ENCODE data around the gene CTIF.
"Not testable (repeated sequence)": the region's sequence is repeated elsewhere in the genome, so short reads cannot be mapped to it uniquely, and the experiment has no call there.

CTIF gene

DNA sequence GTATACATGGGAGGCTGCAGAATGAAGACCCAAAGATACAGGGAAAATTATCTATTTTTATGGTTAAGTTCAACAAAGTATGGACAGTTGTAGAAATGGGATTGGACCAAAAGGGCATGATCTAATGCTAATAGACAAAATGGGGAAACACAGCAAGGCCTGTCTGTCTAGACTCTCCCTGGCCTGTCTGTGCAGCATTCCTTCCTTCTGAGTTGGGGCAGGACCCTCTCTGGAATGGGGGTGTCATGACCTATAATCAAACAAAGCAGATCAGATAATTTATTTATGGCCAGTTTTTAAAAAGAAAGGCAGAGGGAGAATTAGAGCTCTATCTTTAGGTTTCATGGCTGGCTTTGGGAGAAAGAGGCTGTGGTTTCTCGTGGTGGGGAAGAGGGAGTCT lies 104.4 kb downstream of the CTIF start:
- DNase-seq (ENCODE audit: low read depth) = no peak

DNA sequence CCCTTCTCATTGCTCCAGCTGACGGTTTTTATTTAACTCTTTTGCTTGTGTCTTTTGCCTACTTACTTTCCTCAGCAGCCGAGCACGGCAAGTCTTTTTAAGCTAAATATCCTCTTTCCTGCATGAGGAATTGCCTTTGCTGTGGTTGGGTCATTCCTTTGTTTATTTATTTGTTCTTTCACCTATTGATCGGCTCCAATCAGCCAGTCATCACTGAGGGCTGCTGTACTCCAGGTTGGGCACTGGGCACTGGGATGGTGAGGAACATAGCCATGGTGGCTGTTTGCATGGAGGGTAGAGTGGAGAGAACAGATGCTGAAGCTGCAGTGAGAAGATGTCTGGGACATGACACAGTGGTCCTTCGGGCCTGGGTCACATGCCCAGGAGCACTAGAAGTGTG lies 105.2 kb downstream of the CTIF start:
- DNase-seq (ENCODE audit: low read depth) = no peak

DNA sequence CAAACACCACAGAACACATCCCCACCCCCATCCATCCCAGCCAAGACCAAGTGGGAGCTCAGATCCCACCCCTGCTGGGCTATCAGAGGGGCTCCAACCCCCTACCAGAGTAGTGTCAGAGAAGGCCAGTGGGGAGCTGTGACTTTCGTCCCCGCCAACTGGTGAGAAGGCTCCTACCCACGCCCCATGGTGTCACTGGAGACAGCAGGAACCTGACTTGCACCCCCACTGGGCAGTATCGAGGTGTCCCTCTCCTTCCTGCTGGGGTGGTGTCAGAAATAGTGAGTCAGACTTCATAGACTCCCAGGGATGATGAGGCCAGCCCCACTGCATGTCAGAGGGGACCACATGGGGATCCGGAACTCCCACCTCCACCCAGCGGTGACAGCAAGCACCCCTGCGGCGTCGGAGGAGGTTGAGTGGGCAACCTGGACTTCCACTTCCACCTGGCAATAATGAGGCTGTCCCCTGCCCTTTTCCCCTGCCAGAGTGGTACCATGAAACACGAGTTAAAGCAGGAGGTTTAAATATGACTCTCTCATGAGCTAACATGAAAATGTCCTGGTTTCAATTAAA lies 106.7 kb downstream of the CTIF start:
- no peak for DNase-seq (ENCODE audit: low read depth)

GRCh38 chr18:48646976-48647375 lies 108.1 kb downstream of the CTIF start:
- DNase-seq (ENCODE audit: low read depth) = no peak

DNA sequence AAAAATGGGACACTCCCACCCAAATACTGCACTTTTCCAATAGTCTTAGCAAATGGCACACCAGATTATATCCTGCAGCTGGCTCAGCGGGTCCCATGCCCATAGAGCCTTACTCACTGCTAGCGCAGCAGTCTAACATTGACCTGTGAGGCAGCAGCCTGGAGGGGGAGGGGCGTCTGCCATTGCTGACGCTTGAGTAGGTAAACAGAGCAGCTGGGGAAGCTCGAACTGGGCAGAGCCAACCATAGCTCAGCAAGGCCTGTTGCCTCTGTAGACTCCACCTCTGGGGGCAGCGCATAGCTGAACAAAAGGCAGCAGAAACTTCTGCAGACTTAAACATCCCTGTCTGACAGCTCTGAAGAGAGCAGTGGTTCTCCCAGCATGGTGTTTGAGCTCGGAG lies 110.4 kb downstream of the CTIF start:
- DNase-seq (ENCODE audit: low read depth) = no peak

GRCh38 chr18:48654591-48654990 lies 115.8 kb downstream of the CTIF start:
- DNase-seq (ENCODE audit: low read depth) = not testable (repeated sequence)

GRCh38 chr18:48655508-48655907 lies 116.7 kb downstream of the CTIF start:
- DNase-seq (ENCODE audit: low read depth) = no peak

GRCh38 chr18:48656176-48656575 lies 117.3 kb downstream of the CTIF start:
- DNase-seq (ENCODE audit: low read depth) = no peak

DNA sequence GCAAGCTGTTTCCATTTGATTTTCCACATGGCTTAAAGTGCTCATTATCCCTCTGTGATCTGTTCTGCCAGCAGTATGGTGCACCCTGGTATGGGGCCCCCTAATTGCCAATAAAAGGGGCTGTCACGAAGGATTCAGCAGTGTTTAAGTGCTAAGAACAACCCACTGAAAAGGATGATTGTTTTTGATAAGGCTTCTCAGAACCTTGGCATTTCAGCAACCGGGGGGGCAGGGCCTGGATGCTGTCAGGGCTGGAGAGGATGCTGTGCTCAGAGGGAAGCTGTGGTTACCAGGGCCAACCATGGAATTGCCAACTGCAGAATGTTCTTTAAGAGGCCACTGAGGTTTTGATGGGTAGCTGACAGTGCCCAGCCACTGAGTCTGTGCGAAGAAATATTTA lies 117.8 kb downstream of the CTIF start:
- no peak for DNase-seq (ENCODE audit: low read depth)

DNA sequence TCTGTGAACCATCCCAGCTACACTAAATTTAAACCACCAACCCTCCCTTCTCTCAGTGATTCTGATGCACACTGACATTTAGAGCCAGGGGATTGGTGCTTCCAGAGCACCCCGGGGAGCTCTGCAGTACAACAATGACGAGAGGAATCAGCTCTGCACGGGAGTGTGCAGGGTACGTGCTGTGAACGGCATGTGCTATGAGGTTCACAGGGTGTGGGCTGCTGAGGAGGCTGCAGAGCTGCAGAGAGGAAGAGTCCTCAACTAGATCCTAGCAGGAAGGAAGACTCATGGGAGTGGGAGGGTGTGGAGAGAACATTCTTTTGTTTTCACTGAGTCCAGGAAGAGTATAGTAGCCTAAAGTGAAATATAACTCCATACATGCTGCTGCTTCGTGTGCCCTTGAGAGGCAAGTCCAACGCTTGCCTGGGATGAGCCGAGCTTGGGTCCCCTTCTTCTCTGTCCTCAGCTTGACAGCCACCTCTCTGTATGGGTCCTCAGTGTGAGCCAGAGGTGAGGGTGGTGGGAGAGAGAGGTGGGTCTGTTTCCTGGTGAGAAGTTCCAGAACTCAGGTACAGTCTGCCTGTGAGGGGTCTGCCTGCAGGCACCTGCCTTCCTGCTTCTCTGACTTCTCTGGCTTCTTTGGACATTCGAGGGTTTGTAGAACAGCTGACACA lies 118.8 kb downstream of the CTIF start:
- no peak for DNase-seq (ENCODE audit: low read depth)

DNA sequence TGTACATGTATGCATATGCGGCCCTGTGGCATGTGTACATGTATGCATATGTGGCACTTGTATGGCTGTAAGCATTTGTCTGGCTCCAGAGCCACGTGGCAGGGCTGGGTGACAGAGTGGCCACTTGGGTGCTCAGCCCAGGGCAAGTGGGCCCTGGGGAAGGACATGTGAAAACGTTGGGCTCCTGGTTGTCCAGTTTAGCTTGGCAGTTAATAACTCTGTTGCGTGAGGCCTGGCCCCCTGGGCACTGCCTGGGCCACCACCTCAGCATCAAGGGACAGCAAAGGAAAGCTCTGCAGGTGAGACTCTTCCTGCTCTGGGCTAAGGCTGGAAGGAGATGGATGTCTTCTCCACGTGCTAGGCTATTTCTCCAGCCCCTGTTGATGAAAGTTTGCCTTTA lies 119.9 kb downstream of the CTIF start:
- DNase-seq (ENCODE audit: low read depth) = no peak

DNA sequence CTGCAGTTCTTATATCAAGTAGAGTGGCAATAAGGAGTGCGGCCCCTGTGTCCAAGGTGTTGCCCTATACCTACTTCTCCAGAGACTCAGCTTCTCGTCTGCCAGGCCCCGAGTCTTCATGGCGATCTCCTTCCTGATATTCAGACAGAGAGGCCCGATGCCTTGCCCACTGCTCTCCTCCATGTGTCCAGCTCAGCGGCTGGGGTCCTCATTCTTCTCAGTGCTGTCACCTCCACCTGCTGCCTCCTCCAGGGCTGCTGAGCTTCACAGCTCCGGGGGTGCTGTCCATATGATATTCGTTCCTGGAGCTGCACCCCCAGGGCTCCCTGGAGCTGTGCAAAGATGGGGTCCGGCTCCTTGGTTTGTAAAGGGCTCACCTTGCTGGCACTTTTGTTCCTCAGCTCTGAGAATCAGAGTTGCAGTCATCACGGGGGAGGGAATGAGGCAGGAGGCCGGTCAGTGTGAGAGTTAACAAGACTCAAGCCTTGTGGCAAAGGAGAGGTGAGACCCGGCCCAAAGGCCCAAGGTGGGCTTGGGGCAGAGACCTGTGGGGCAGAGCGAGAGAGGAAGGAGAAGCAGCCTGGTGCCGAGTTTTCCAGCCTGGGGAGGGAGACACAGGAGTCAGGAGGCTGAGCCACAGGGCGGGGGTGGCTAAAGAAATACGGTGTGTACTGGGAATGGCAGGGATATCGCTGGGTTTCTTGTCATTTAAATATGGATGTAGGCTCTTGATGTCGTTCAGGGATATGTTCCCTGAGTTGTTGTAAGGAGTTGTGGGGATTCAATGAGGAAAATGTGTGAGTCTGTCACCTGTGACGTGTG lies 120.6 kb downstream of the CTIF start:
- no peak for DNase-seq (ENCODE audit: low read depth)

GRCh38 chr18:48660346-48661228 lies 121.8 kb downstream of the CTIF start:
- DNase-seq (ENCODE audit: low read depth) = no peak

- DNase-seq (ENCODE audit: low read depth) = no peak
Measured at GRCh38 chr18:48661421-48661820, 122.6 kb downstream of the CTIF start.

- DNase-seq (ENCODE audit: low read depth) = no peak
Measured at GRCh38 chr18:48662011-48662661, 123.3 kb downstream of the CTIF start.

- no peak for DNase-seq (ENCODE audit: low read depth)
Measured at GRCh38 chr18:48663096-48663930, 124.5 kb downstream of the CTIF start.

DNA sequence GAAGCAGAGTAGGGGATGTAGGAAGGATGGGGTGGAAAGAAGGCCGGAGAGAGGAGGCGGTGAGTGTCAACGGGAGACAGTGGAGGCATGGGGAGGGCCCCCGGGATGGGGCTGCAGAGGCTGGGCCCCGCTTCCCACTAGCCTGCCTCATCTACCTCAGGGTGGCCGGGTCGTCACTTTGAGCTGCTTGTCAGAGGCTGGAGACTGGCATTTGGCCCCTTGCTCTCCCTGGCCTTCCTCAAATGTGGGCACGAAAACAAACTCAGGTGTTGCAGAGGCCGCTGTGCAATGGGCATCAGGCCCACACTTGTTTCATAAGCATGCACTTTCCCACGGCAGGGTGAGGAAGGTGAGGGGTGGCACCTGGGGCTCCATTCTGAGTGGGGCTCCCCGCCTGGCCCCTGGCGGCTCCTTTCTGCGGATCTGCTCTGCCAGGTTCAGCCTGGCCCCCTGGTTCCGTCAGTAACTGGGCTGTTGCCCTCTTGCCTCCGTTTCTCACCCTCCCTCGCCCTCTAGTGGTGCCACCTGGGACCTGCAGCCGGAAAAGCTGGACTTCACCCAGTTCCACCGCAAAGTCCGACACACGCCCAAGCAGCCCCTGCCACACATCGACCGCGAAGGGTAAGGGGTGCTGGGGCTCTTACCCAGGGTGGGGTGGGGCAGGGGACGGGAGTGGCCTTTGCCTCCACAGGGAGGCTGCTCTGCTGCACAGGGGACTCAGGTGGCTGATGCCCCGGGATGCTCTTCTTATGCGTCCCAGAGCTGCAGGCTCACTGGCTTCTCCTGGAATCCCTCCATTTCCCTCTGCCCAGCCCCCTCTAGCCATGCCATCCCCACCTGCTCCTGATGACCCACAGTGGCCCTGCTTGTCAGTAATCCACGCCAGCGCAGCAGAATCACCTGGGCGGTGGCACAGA lies 125.4 kb downstream of the CTIF start:
- no peak for DNase-seq (ENCODE audit: low read depth)

DNA sequence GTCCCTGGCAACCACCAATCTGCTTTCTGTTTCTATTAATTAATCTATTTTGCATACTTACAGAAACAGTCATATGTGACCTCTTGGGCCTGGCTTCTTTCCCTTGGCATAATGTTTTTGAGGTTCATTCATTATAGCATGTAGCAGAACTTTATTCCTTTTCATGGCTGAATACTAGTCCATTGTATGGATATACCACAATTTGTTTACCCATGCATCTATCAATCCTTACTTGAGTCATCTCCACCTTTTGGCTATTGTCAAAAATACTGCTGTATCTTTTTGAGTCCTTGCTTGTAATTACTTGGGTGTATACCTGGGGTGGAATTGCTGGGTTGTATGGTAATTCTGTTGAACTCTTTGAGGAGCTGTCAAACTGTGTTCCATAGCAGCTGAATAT lies 126.8 kb downstream of the CTIF start:
- DNase-seq (ENCODE audit: low read depth) = no peak

GRCh38 chr18:48666613-48667012 lies 127.8 kb downstream of the CTIF start:
- DNase-seq (ENCODE audit: low read depth) = no peak

Data from stimulated activated CD8-positive, alpha-beta memory T cell treated with anti-CD3 and anti-CD28 coated beads, Interleukin-12 subunit alpha, Interleukin-12 subunit beta, amount 100 ng/mL, for 4 hours (primary cell).